IMR-90 (cell line): Measurements from ENCODE around the gene MAN2A2. TPM values are rescaled to one million over a fixed set of nuclear protein-coding genes. Genes with fewer than 3 reads are reported as not detected.

Experiments
- ATAC-seq: fragments of 200-7000 bp; cut with Tn5 transposase; 2 replicates; pipeline ENCODE4 v1.9.1; 2020; ENCODE audit warnings: low read depth, mild to moderate bottlenecking, moderate library complexity
- BruUV-seq: library from RNA; stranded (reverse); fragments of 400-500 nt; replicated peaks from 2 replicates; lab custom pipeline; 2021; lab: Mats Ljungman, UMichigan
- CTCF ChIA-PET: fragments of 300-600 bp; formaldehyde crosslinking; extraction: SDS; loops from one replicate; lab custom pipeline; 2021; ENCODE audit warnings: antibody characterized with exemption; lab: Yijun Ruan, JAX
- POLR2A ChIA-PET: fragments of 300-600 bp; sonication (Branson Sonifier 250); formaldehyde crosslinking; loops from one replicate; lab custom pipeline; 2022; ENCODE audit warnings: antibody characterized with exemption; ENCODE audit not compliant: unreplicated experiment; lab: Charles Lee
- DNase-seq: peaks from one replicate; pipeline ENCODE4 v3.0.0; 2013
- H2AFZ ChIP-seq: replicated peaks from 2 replicates; pipeline ENCODE3; 2013; ENCODE audit warnings: low read length, mild to moderate bottlenecking; ENCODE audit not compliant: poor library complexity
- H2AK5ac ChIP-seq: 2 replicates; pipeline ENCODE4 v1.6.1; 2013; ENCODE audit warnings: low read depth, low read length, inconsistent platforms
- H2AK9ac ChIP-seq: replicated peaks from 2 replicates; pipeline ENCODE3; 2013; ENCODE audit warnings: mild to moderate bottlenecking, low read depth, low read length, moderate library complexity; ENCODE audit not compliant: poor library complexity
- H2BK120ac ChIP-seq: 2 replicates; pipeline ENCODE4 v1.6.1; 2013; ENCODE audit warnings: low read depth, low read length, inconsistent platforms
- H2BK15ac ChIP-seq: 3 replicates; pipeline ENCODE4 v1.6.1; 2013; ENCODE audit warnings: low read depth, low read length, inconsistent platforms
- H2BK20ac ChIP-seq: 2 replicates; pipeline ENCODE4 v1.6.1; 2013; ENCODE audit warnings: low read depth, mild to moderate bottlenecking, inconsistent platforms, low read length, moderate library complexity
- H2BK5ac ChIP-seq: 2 replicates; pipeline ENCODE4 v1.6.1; 2013; ENCODE audit warnings: mild to moderate bottlenecking, low read depth, low read length, inconsistent platforms; ENCODE audit not compliant: poor library complexity, severe bottlenecking
- H3K14ac ChIP-seq: replicated peaks from 2 replicates; pipeline ENCODE4 v1.6.1; 2013; ENCODE audit warnings: low read depth, low read length, inconsistent platforms
- H3K18ac ChIP-seq: 2 replicates; pipeline ENCODE4 v1.6.1; 2013; ENCODE audit warnings: low read depth, low read length, control low read depth
- H3K23ac ChIP-seq: 2 replicates; pipeline ENCODE4 v1.6.1; 2013; ENCODE audit warnings: low read depth, low read length, inconsistent platforms
- H3K27ac ChIP-seq: 2 replicates; pipeline ENCODE4 v1.5.1; 2013; ENCODE audit warnings: mild to moderate bottlenecking, control low read depth, low read length; ENCODE audit not compliant: insufficient read depth
- H3K27me3 ChIP-seq: 2 replicates; pipeline ENCODE4 v1.6.1; 2013; ENCODE audit warnings: low read length; ENCODE audit not compliant: control insufficient read depth, insufficient read depth
- H3K36me3 ChIP-seq: 2 replicates; pipeline ENCODE4 v1.6.1; 2013; ENCODE audit warnings: low read length, mixed read lengths; ENCODE audit not compliant: control insufficient read depth, insufficient read depth
- H3K4ac ChIP-seq: 2 replicates; pipeline ENCODE4 v1.6.1; 2013; ENCODE audit warnings: low read depth, low read length, inconsistent platforms
- H3K4me1 ChIP-seq: 2 replicates; pipeline ENCODE4 v1.6.1; 2013; ENCODE audit warnings: low read length, mixed read lengths; ENCODE audit not compliant: control insufficient read depth, insufficient read depth
- H3K4me2 ChIP-seq: 2 replicates; pipeline ENCODE4 v1.6.1; 2013; ENCODE audit warnings: low read depth, mild to moderate bottlenecking, control low read depth, low read length, moderate library complexity
- H3K4me3 ChIP-seq: 2 replicates; pipeline ENCODE4 v1.5.1; 2013; ENCODE audit warnings: low read depth, mild to moderate bottlenecking, control low read depth, low read length, moderate library complexity; ENCODE audit not compliant: insufficient read depth
- H3K56ac ChIP-seq: 2 replicates; pipeline ENCODE4 v1.6.1; 2013; ENCODE audit warnings: low read length, inconsistent platforms; ENCODE audit not compliant: insufficient read depth; ENCODE audit errors: extremely low read depth
- H3K79me1 ChIP-seq, 2 experiments: 2 replicates each; pipeline ENCODE4 v1.6.1; 2013; ENCODE audit warnings: low read length in 2 of 2, inconsistent platforms in 1 of 2, low read depth in 1 of 2
- H3K9ac ChIP-seq: 2 replicates; pipeline ENCODE4 v1.6.1; 2013; ENCODE audit warnings: low read depth, low read length, control low read depth
- H3K9me1 ChIP-seq: 2 replicates; pipeline ENCODE4 v1.6.1; 2013; ENCODE audit warnings: low read length, inconsistent platforms; ENCODE audit not compliant: insufficient read depth
- H3K9me3 ChIP-seq: 2 replicates; pipeline ENCODE4 v1.6.1; 2013; ENCODE audit warnings: low read length; ENCODE audit not compliant: control insufficient read depth, insufficient read depth
- H4K20me1 ChIP-seq: 2 replicates; pipeline ENCODE4 v1.6.1; 2013; ENCODE audit warnings: low read length, inconsistent platforms; ENCODE audit not compliant: insufficient read depth
- H4K5ac ChIP-seq: 2 replicates; pipeline ENCODE4 v1.6.1; 2013; ENCODE audit warnings: mild to moderate bottlenecking, low read depth, low read length, control low read depth
- H4K8ac ChIP-seq, 2 experiments: 2 replicates each; pipeline ENCODE4 v1.6.1; 2013; ENCODE audit warnings: low read depth in 2 of 2, low read length in 2 of 2, control low read depth in 1 of 2, inconsistent platforms in 1 of 2
- H4K91ac ChIP-seq: 2 replicates; pipeline ENCODE4 v1.6.1; 2013; ENCODE audit warnings: low read depth, low read length, inconsistent platforms; ENCODE audit not compliant: insufficient read depth
- BHLHE40 ChIP-seq: fragments of 150-350 bp; IDR thresholded peaks from 2 replicates; pipeline ENCODE4 v1.6.1; 2016; ENCODE audit warnings: mild to moderate bottlenecking, low read depth, low read length
- CEBPB ChIP-seq: IDR thresholded peaks from 2 replicates; pipeline ENCODE4 v1.6.1; 2012; ENCODE audit warnings: low read depth, low read length, improper control_type of control experiment
- CHD1 ChIP-seq: IDR thresholded peaks from 2 replicates; pipeline ENCODE4 v1.6.1; 2012; ENCODE audit warnings: low read depth, low read length, improper control_type of control experiment
- FOS ChIP-seq: fragments of 150-350 bp; IDR thresholded peaks from 2 replicates; pipeline ENCODE4 v1.6.1; 2016; ENCODE audit warnings: low read depth, low read length
- MAFK ChIP-seq: IDR thresholded peaks from 2 replicates; pipeline ENCODE4 v1.6.1; 2012; ENCODE audit warnings: low read depth, low read length, improper control_type of control experiment
- MAZ ChIP-seq: IDR thresholded peaks from 2 replicates; pipeline ENCODE4 v1.6.1; 2012; ENCODE audit warnings: low read depth, mild to moderate bottlenecking, low read length, improper control_type of control experiment, moderate library complexity, borderline replicate concordance
- MXI1 ChIP-seq: IDR thresholded peaks from 2 replicates; pipeline ENCODE4 v1.6.1; 2012; ENCODE audit warnings: low read depth, mild to moderate bottlenecking, low read length, moderate library complexity, borderline replicate concordance
- NFE2L2 ChIP-seq: fragments of 150-350 bp; IDR thresholded peaks from 2 replicates; pipeline ENCODE4 v1.6.1; 2016; ENCODE audit warnings: low read depth, mild to moderate bottlenecking, low read length
- POLR2A ChIP-seq: IDR thresholded peaks from 2 replicates; pipeline ENCODE4 v1.6.1; 2012; ENCODE audit warnings: mild to moderate bottlenecking, low read depth, low read length
- RAD21 ChIP-seq: IDR thresholded peaks from 2 replicates; pipeline ENCODE4 v1.6.1; 2012; ENCODE audit warnings: low read length, improper control_type of control experiment
- RCOR1 ChIP-seq: IDR thresholded peaks from 2 replicates; pipeline ENCODE4 v1.6.1; 2012; ENCODE audit warnings: mild to moderate bottlenecking, low read length, improper control_type of control experiment; ENCODE audit not compliant: insufficient replicate concordance
- RFX5 ChIP-seq: IDR thresholded peaks from 2 replicates; pipeline ENCODE4 v1.8.0; 2012; ENCODE audit warnings: low read depth, mild to moderate bottlenecking, low read length, moderate library complexity
- SMC3 ChIP-seq: fragments of 150-350 bp; IDR thresholded peaks from 2 replicates; pipeline ENCODE4 v1.6.1; 2016; ENCODE audit warnings: low read depth, mild to moderate bottlenecking, antibody characterized with exemption, low read length, moderate library complexity
- WGBS, 2 experiments: methylation state at CpG; one replicate each; pipeline versions ENCODE4 v1.1.5 to v1.1.7; 2013; ENCODE audit warnings: missing lambda C conversion rate in 2 of 2; ENCODE audit not compliant: insufficient read length in 1 of 2; ENCODE audit errors: extremely low coverage in 2 of 2; 5-methylcytosine and 5-hydroxymethylcytosine counted together
- dilution Hi-C: fragments of 300-500 bp; cut with HindIII; formaldehyde crosslinking; loops from one replicate; pipeline ENCODE4 v1.14.3; 2018; ENCODE audit warnings: low sequenced_read_pairs; ENCODE audit not compliant: unreplicated experiment
- in situ Hi-C: fragments of 300-500 bp; cut with MboI; formaldehyde crosslinking; loops from 3 replicates; pipeline ENCODE4 v1.14.3; 2019; ENCODE audit warnings: low sequenced_read_pairs, inconsistent platforms, mixed read lengths
- intact Hi-C: fragments of 100-400 bp; cut with micrococcal nuclease; formaldehyde crosslinking; loops from 2 replicates; pipeline ENCODE4 v1.10.0; 2022
- polyA plus RNA-seq, 3 experiments: library from polyadenylated mRNA; depleted of rRNA; stranded (reverse); fragments of >200 nt; gene quantifications; 2 replicates each; pipeline ENCODE4 v1.2.3, GENCODE V29; 2012; ENCODE audit warnings: low replicate concordance in 1 of 3
- total RNA-seq: library from RNA; depleted of rRNA; stranded (reverse); fragments of >200 nt; gene quantifications from 2 replicates; pipeline ENCODE4 v1.2.3, GENCODE V29; 2012
- TF ChIP-seq, protein P1 (sequence below): fragments of 150-350 bp; IDR thresholded peaks from 2 replicates; pipeline ENCODE4 v1.6.1; 2016; ENCODE audit warnings: low read depth, mild to moderate bottlenecking, low read length, moderate library complexity, borderline replicate concordance
- TF ChIP-seq, protein P2 (sequence below): fragments of 150-350 bp; IDR thresholded peaks from 2 replicates; pipeline ENCODE4 v1.6.1; 2017; ENCODE audit warnings: mild to moderate bottlenecking, antibody characterized with exemption, low read length, low read depth
- TF ChIP-seq, protein P3 (sequence below): conservative IDR thresholded peaks from 2 replicates; pipeline ENCODE4 v1.5.1; 2012; ENCODE audit warnings: mild to moderate bottlenecking, low read depth, low read length, improper control_type of control experiment

MAN2A2 gene
- total and polyA plus RNA-seq, 2 of the 4 experiments (the other 2 are of a cell fraction): 3.4 to 52.5 TPM

DNA sequence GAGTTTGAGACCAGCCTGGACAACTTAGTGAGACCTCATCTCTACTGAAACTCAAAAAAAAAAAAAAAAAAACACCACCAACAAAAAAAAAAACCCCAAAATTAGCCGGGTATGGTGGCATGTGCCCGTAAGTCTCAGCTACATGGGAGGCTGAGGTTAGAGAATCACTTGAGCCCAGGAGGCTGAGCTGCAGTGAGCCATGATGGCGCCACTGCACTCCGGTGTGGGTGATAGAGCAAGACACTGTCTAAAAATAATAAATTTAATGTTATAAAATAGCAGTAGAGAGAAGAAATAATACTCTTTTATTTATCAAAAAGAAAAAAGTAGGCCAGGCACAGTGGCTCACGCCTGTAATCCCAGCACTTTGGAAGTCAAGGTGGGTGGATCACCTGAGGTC, 69.0 kb downstream of the MAN2A2 start:
- ATAC-seq (no peak), DNase-seq (no peak)
- no TSS peak for BruUV-seq
- no peak overlapping the region for H2AK5ac ChIP-seq
- no peak overlapping the region for H3K27ac ChIP-seq
- H3K79me1 ChIP-seq: peaks cover 11 to 12% of the 10 kb centered on the region in 2 experiments; a peak in 3 of 4 replicates
- no peak overlapping the region for H2BK120ac ChIP-seq
- no peaks in the 10 kb centered on the region for H3K9me3 ChIP-seq
- no peak overlapping the region for H2BK20ac ChIP-seq
- H4K91ac ChIP-seq: no peak overlapping the region
- H4K8ac ChIP-seq: no peak overlapping the region
- no peak overlapping the region for H3K18ac ChIP-seq
- in situ Hi-C loops (no loop called here), intact Hi-C loops (no loop called here), dilution Hi-C loops (no loop called here)
- no peak overlapping the region for H3K14ac ChIP-seq
- 0 out of 2 replicates have a peak, but pooled peaks cover 5% of the 10 kb centered on the region for H3K9me1 ChIP-seq
- H4K20me1 ChIP-seq: no peaks in the 10 kb centered on the region
- WGBS, 2 experiments: no CpG with 5 or more reads among the region's 5 CpGs
- TF ChIP-seq RAD21: no peak
- no peak for TF ChIP-seq SMC3
- TF ChIP-seq CEBPB: no peak
- no peak for TF ChIP-seq MAFK
- no peak for TF ChIP-seq POLR2A
- no peak for TF ChIP-seq BHLHE40
- TF ChIP-seq, protein P1, sequence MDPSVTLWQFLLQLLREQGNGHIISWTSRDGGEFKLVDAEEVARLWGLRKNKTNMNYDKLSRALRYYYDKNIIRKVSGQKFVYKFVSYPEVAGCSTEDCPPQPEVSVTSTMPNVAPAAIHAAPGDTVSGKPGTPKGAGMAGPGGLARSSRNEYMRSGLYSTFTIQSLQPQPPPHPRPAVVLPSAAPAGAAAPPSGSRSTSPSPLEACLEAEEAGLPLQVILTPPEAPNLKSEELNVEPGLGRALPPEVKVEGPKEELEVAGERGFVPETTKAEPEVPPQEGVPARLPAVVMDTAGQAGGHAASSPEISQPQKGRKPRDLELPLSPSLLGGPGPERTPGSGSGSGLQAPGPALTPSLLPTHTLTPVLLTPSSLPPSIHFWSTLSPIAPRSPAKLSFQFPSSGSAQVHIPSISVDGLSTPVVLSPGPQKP: no peak
- TF ChIP-seq, protein P2, sequence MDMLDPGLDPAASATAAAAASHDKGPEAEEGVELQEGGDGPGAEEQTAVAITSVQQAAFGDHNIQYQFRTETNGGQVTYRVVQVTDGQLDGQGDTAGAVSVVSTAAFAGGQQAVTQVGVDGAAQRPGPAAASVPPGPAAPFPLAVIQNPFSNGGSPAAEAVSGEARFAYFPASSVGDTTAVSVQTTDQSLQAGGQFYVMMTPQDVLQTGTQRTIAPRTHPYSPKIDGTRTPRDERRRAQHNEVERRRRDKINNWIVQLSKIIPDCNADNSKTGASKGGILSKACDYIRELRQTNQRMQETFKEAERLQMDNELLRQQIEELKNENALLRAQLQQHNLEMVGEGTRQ: no peak
- TF ChIP-seq RFX5: no peak
- TF ChIP-seq RCOR1: no peak
- no peak for TF ChIP-seq MXI1
- TF ChIP-seq, protein P3, sequence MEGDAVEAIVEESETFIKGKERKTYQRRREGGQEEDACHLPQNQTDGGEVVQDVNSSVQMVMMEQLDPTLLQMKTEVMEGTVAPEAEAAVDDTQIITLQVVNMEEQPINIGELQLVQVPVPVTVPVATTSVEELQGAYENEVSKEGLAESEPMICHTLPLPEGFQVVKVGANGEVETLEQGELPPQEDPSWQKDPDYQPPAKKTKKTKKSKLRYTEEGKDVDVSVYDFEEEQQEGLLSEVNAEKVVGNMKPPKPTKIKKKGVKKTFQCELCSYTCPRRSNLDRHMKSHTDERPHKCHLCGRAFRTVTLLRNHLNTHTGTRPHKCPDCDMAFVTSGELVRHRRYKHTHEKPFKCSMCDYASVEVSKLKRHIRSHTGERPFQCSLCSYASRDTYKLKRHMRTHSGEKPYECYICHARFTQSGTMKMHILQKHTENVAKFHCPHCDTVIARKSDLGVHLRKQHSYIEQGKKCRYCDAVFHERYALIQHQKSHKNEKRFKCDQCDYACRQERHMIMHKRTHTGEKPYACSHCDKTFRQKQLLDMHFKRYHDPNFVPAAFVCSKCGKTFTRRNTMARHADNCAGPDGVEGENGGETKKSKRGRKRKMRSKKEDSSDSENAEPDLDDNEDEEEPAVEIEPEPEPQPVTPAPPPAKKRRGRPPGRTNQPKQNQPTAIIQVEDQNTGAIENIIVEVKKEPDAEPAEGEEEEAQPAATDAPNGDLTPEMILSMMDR: no peak
- TF ChIP-seq NFE2L2: no peak
- TF ChIP-seq CHD1: no peak
- TF ChIP-seq FOS: no peak
- no peak for TF ChIP-seq MAZ
- H3K27me3 ChIP-seq: no peaks in the 10 kb centered on the region
- no peak overlapping the region for H3K4me3 ChIP-seq
- no peak overlapping the region for H3K4ac ChIP-seq
- H3K56ac ChIP-seq: no peak overlapping the region
- peaks cover 34% of the 10 kb centered on the region for H3K36me3 ChIP-seq
- no peak overlapping the region for H3K4me2 ChIP-seq
- ChIA-PET POLR2A (no interaction called here), CTCF (interaction anchor here (0.6 kb wide), 1 partner anchor 139 kb away, joined by 5 read pairs; no protein-coding TSS in a partner anchor)
- H3K9ac ChIP-seq: no peak overlapping the region
- no peak overlapping the region for H3K23ac ChIP-seq
- H2BK15ac ChIP-seq: no peak overlapping the region
- H4K5ac ChIP-seq: no peak overlapping the region
- no peak overlapping the region for H2AFZ ChIP-seq
- no peak overlapping the region for H2AK9ac ChIP-seq
- H3K4me1 ChIP-seq: no peaks in the 10 kb centered on the region
- H2BK5ac ChIP-seq: no peak overlapping the region
